ENCODE results near the gene SNUPN.

GRCh38 chr15:75553659-75554058, 71.9 kb downstream of the SNUPN start:
- TF ChIP-seq CTCF (conservative IDR thresholded peaks at IDR 0.05; ENCODE audit: low read depth, low read length) (no peak), EZH2 (IDR thresholded peaks at IDR 0.05; ENCODE audit: borderline replicate concordance, low read depth, low read length, poor library complexity, severe bottlenecking) (no peak)

Measured in A673 (cell line).